Muscle layer of duodenum (tissue), 2 donors: ENCODE data around the gene MUC15.

Experiments
- H3K27ac ChIP-seq: one replicate; pipeline ENCODE4 v1.7.0; 2013; ENCODE audit warnings: mild to moderate bottlenecking, low read length
- H3K27me3 ChIP-seq: one replicate; pipeline ENCODE4 v1.7.0; 2013; ENCODE audit warnings: low read depth, mild to moderate bottlenecking, control low read depth, low read length
- H3K36me3 ChIP-seq, 2 donors: one replicate each; pipeline ENCODE4 v1.7.0; 2013; ENCODE audit warnings: low read length in 2 of 2, control low read depth in 1 of 2, mild to moderate bottlenecking in 1 of 2; ENCODE audit not compliant: insufficient read depth in 2 of 2, control insufficient read depth in 1 of 2
- H3K4me1 ChIP-seq, 2 donors: one replicate each; pipeline ENCODE4 v1.7.0; 2013; ENCODE audit warnings: low read length in 2 of 2, mild to moderate bottlenecking in 2 of 2, control low read depth in 1 of 2, moderate library complexity in 1 of 2; ENCODE audit not compliant: insufficient read depth in 2 of 2, control insufficient read depth in 1 of 2
- H3K4me3 ChIP-seq, 2 donors: one replicate each; pipeline ENCODE4 v1.7.0; 2013; ENCODE audit warnings: low read length in 2 of 2, low read depth in 1 of 2, mild to moderate bottlenecking in 1 of 2
- H3K9me3 ChIP-seq, 2 donors: one replicate each; pipeline ENCODE4 v1.7.0; 2013; ENCODE audit warnings: low read length in 2 of 2, control low read depth in 1 of 2, mild to moderate bottlenecking in 1 of 2; ENCODE audit not compliant: control insufficient read depth in 1 of 2
- donor health status: healthy.

Gene MUC15

DNA sequence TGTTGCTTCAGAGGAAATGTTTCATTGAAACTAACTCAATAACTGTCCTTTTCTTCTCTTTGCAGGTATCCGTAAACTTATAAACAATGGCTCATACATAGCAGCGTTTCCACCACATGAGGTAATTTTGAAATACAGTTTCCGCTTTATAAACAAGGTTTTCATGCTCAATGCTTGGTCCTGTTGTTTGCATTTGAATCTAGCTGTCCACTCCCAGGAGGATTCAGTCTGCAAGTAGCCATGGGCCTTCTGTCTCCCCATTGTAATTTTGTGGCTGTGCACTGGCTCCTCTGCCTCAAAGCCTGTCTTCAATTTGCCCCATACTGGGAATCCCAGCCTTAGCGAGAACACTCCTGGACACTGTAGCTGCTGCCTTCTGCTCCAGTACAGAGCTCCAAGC is 34.7 kb downstream of the MUC15 start:
- Histone ChIP-seq H3K36me3 (no peaks in the 10 kb centered on the region), H3K4me3 (no peak overlapping the region), H3K27ac (no peak overlapping the region), H3K4me1 (no peaks in the 10 kb centered on the region), H3K9me3 (no peaks in the 10 kb centered on the region), H3K27me3 (no peaks in the 10 kb centered on the region)

GRCh38 chr11:26527685-26528084 is 44.4 kb downstream of the MUC15 start:
- no peaks in the 10 kb centered on the region for H3K36me3 ChIP-seq
- H3K4me3 ChIP-seq, result no peak overlapping the region
- no peaks in the 10 kb centered on the region for H3K27me3 ChIP-seq
- H3K9me3 ChIP-seq, result no peaks in the 10 kb centered on the region
- H3K27ac ChIP-seq, result no peak overlapping the region
- no peaks in the 10 kb centered on the region for H3K4me1 ChIP-seq

DNA sequence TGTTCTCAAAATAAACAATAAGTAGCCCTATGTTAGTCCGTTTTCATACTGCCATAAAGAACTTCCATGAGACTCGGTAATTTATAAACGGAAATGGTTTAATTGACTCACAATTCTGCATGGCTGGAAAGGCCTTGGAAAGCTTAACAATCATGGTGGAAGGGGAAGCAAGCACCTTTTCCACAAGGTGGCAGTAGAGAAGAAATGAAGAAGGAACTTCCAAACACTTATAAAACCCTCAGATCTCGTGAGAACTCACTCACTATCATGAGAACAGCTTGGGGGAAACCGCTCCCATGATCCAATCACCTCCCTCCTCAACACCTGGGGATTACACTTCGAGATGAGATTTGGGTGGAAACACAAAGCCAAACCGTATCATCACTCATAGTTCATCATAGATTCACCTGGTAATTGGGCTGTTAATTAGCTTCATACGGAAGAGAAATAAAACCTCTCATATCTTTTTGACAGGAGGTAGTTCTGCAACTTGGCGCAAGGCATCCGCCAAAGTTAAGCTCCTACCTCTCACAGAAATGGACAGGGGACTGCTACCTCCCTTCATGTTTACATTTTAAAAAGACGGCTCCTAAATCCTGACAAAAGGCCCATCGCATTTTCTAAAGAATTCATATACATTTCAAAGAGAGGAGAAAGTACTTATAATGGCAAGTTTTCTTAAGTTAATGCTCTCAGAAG is 49.0 kb downstream of the MUC15 start:
- H3K4me1 ChIP-seq, result no peaks in the 10 kb centered on the region
- no peaks in the 10 kb centered on the region for H3K27me3 ChIP-seq
- H3K4me3 ChIP-seq, result no peak overlapping the region
- no peaks in the 10 kb centered on the region for H3K36me3 ChIP-seq
- H3K9me3 ChIP-seq, result no peaks in the 10 kb centered on the region
- no peak overlapping the region for H3K27ac ChIP-seq

- no peak overlapping the region for H3K27ac ChIP-seq
- H3K27me3 ChIP-seq, result no peaks in the 10 kb centered on the region
- no peaks in the 10 kb centered on the region for H3K36me3 ChIP-seq
- no peak overlapping the region for H3K4me3 ChIP-seq
- H3K4me1 ChIP-seq, result no peaks in the 10 kb centered on the region
- no peaks in the 10 kb centered on the region for H3K9me3 ChIP-seq
Measured at GRCh38 chr11:26519469-26519868, 52.6 kb downstream of the MUC15 start.

- Histone ChIP-seq H3K4me3 (no peak overlapping the region), H3K27ac (no peak overlapping the region), H3K27me3 (no peaks in the 10 kb centered on the region), H3K4me1 (no peaks in the 10 kb centered on the region), H3K9me3 (no peaks in the 10 kb centered on the region), H3K36me3 (no peaks in the 10 kb centered on the region)
Measured at GRCh38 chr11:26512196-26512595, 59.9 kb downstream of the MUC15 start.

- no peaks in the 10 kb centered on the region for H3K27me3 ChIP-seq
- no peaks in the 10 kb centered on the region for H3K36me3 ChIP-seq
- H3K4me1 ChIP-seq, result no peaks in the 10 kb centered on the region
- no peaks in the 10 kb centered on the region for H3K9me3 ChIP-seq
- H3K27ac ChIP-seq, result no peak overlapping the region
- no peak overlapping the region for H3K4me3 ChIP-seq
Measured at GRCh38 chr11:26510756-26511155, 61.3 kb downstream of the MUC15 start.

DNA sequence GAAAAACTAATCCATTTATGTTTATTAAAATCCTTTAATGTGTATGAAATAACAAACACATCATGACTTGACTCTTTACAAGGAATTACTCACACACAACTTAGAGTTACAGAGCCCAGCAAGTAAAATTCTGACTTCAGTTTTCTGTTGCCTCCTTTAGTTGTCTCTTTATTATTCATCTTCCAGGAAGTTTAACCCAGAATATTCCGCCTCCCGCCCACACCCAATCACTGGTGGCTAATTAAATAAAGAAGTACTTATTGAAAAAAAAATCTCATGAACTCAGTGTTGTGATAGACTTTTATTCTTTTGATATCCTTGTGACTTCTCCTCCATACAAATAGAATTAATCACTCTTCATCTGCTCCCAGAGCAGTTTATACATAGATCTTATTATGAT is 61.9 kb downstream of the MUC15 start:
- no peaks in the 10 kb centered on the region for H3K4me1 ChIP-seq
- H3K27me3 ChIP-seq, result no peaks in the 10 kb centered on the region
- H3K27ac ChIP-seq, result no peak overlapping the region
- no peak overlapping the region for H3K4me3 ChIP-seq
- no peaks in the 10 kb centered on the region for H3K9me3 ChIP-seq
- no peaks in the 10 kb centered on the region for H3K36me3 ChIP-seq
